ENCODE measurements around the gene SGK1.

SGK1 gene

GRCh38 chr6:134343066-134343465 is 25.2 kb upstream of the SGK1 start:
- DNase-seq (ENCODE audit: low read depth, low spot score), result no peak
- no peak overlapping the region for H3K4me3 ChIP-seq (ENCODE audit: low read depth, low read length)
- in situ Hi-C loops (cut with HindIII; ENCODE audit: low sequenced_read_pairs), result no loop called here
- TF ChIP-seq CTCF (IDR thresholded peaks at IDR 0.05; ENCODE audit: low read depth, low read length), result no peak

DNA sequence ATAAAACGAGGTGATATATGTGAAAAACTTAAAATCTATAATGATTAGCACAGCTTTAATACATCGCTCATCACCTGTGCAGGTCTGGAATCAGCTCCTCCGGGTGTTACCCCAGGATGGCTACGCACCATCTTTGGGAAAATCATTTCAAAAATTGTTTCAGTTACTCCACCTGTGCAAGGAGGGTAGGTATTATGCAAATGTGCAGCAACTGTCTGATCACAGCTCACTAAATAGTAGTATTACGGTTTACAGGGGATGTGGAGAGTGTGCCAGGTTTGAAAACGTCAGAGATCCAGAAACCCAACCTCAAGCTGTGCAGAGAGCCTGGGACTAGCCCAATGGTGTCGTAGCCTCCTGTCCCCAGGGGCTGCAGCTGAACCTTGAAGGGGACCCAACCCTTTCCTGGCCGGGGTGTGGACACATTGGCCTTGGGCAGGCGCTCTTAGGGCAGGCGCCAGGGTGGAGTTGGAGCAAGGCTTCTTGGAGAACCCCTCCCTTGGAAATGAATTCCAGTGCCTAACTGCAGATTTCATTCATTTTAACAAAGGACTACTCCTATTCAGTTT is 24.2 kb upstream of the SGK1 start:
- no peak for DNase-seq (ENCODE audit: low read depth, low spot score)
- H3K4me3 ChIP-seq (ENCODE audit: low read depth, low read length), result no peak overlapping the region
- no peak for TF ChIP-seq CTCF (IDR thresholded peaks at IDR 0.05; ENCODE audit: low read depth, low read length)
- in situ Hi-C loops (cut with HindIII; ENCODE audit: low sequenced_read_pairs), result no loop called here

DNA sequence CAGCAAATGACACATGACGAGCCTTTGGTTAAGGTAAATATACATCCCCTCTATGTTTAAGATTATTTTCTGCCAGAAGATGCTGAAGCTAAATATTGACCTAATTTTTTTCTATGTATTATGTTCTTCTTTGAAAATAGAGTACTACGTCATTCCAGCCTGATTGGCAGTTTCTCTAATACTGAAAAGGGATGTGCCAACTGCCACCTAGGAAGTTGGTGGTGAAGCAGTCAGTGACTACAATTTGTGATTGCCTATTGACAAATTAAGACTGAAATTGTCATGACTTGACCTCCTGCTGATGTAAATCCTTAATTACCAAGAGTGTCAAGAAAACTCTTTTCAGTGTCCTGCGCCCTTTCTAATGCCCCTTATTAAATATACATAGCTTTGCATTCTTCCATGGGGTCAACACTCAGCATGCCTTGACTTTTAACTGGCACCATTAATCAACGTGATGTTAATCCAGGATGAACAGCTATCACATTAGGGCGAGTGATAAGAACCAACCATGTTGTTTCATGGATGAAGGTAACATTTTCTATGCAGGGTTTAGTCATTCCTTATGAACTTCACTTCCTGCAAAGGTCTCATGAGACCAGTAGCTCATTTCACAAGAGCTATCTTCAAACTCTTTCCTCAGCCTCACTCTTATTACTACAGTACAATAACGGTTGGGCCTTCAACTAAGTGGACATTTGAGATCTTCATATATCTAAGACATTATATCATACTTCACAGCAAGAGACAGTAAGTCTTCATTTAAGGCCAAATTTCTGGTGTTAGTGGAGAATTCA is 22.5 kb upstream of the SGK1 start:
- no peak overlapping the region for H3K4me3 ChIP-seq (ENCODE audit: low read depth, low read length)

DNA sequence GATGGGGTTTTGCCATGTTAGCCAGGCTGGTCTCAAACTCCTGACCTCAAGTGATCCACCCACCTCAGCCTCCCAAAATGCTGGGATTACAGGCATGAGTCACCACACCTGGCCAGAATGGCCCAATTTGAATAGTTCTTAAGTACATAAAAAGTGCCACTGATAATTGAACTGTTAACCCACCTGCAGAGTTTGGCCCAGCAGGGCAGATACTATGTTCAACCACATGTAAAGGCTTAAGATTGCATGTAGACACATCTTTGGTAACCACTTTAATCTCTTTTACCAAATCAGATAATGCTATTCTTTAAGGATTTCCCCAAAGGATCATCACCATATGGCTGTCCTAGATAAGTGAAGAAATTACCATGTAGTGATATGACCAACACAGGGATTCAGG is 21.3 kb upstream of the SGK1 start:
- in situ Hi-C loops (cut with HindIII; ENCODE audit: low sequenced_read_pairs), result no loop called here
- no peak overlapping the region for H3K4me3 ChIP-seq (ENCODE audit: low read depth, low read length)
- DNase-seq (ENCODE audit: low read depth, low spot score), result no peak
- TF ChIP-seq CTCF (IDR thresholded peaks at IDR 0.05; ENCODE audit: low read depth, low read length), result no peak

More for the DNA sequence above, 22.5 kb upstream of the SGK1 start:
- no peak for TF ChIP-seq CTCF (IDR thresholded peaks at IDR 0.05; ENCODE audit: low read depth, low read length)
- in situ Hi-C loops (cut with HindIII; ENCODE audit: low sequenced_read_pairs), result no loop called here
- no peak for DNase-seq (ENCODE audit: low read depth, low spot score)

DNA sequence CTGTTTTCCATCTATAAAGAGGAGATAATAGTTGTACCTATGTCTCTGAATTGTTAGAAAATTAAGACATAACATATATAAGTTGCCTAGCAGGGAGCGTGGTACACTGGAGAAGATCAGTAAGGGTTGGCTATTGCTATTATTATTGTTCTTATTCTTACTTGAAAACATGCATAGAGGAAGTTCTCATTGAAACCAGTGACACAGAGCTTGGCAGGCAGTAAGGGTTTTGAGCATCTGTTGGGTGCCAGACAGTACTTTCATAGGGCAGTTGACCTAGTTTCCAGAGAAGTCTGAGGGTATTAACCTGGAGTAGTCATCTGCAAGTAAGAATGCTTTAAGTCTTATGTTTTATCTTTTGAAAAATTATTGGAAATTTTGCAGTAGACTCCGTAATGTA is 13.3 kb upstream of the SGK1 start:
- in situ Hi-C loops (cut with HindIII; ENCODE audit: low sequenced_read_pairs), result no loop called here
- no peak overlapping the region for H3K4me3 ChIP-seq (ENCODE audit: low read depth, low read length)
- TF ChIP-seq CTCF (IDR thresholded peaks at IDR 0.05; ENCODE audit: low read depth, low read length), result no peak
- no peak for DNase-seq (ENCODE audit: low read depth, low spot score)

- DNase-seq (ENCODE audit: low read depth, low spot score), result no peak
- in situ Hi-C loops (cut with HindIII; ENCODE audit: low sequenced_read_pairs), result no loop called here
- no peak overlapping the region for H3K4me3 ChIP-seq (ENCODE audit: low read depth, low read length)
- no peak for TF ChIP-seq CTCF (IDR thresholded peaks at IDR 0.05; ENCODE audit: low read depth, low read length)
Measured at GRCh38 chr6:134330555-134330954, 12.6 kb upstream of the SGK1 start.
